Fibroblast of pulmonary artery (primary cell): ENCODE results near the gene ZFP90.

Experiments used
- DNase-seq: peaks from one replicate; pipeline ENCODE4 v3.0.0-alpha.2; 2010; ENCODE audit warnings: low read depth
- H3K4me3 ChIP-seq: replicated peaks from 2 replicates; pipeline ENCODE4 v1.5.1; 2011; ENCODE audit warnings: low read depth, mild to moderate bottlenecking, control low read depth, low read length, moderate library complexity
- TF ChIP-seq, protein P1 (sequence below): IDR thresholded peaks from 2 replicates; pipeline ENCODE4 v1.5.1; 2011; ENCODE audit warnings: mild to moderate bottlenecking, control low read depth, low read length, inconsistent platforms; ENCODE audit errors: missing control alignments

ZFP90 gene

DNA sequence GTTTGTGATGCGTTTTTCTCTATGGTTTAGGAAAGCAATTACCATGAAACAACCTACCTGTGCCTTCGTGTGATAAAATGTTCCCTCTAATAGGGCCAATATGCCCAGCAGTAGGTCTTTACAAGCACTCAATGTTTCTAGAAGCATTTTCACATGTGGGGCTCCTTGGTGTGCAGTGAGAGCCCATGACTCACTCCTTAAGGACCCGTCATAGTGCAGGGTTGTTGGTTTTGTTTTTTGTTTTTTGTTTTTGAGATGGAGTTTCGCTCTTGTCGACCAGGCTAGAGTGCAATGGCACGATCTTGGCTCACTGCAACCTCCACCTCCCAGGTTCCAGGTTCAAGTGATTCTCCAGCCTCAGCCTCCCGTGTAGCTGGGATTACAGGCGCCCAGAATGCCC is 31.1 kb upstream of the ZFP90 start:
- no peak for DNase-seq
- H3K4me3 ChIP-seq: no peak overlapping the region
- TF ChIP-seq, protein P1, sequence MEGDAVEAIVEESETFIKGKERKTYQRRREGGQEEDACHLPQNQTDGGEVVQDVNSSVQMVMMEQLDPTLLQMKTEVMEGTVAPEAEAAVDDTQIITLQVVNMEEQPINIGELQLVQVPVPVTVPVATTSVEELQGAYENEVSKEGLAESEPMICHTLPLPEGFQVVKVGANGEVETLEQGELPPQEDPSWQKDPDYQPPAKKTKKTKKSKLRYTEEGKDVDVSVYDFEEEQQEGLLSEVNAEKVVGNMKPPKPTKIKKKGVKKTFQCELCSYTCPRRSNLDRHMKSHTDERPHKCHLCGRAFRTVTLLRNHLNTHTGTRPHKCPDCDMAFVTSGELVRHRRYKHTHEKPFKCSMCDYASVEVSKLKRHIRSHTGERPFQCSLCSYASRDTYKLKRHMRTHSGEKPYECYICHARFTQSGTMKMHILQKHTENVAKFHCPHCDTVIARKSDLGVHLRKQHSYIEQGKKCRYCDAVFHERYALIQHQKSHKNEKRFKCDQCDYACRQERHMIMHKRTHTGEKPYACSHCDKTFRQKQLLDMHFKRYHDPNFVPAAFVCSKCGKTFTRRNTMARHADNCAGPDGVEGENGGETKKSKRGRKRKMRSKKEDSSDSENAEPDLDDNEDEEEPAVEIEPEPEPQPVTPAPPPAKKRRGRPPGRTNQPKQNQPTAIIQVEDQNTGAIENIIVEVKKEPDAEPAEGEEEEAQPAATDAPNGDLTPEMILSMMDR: no peak

DNA sequence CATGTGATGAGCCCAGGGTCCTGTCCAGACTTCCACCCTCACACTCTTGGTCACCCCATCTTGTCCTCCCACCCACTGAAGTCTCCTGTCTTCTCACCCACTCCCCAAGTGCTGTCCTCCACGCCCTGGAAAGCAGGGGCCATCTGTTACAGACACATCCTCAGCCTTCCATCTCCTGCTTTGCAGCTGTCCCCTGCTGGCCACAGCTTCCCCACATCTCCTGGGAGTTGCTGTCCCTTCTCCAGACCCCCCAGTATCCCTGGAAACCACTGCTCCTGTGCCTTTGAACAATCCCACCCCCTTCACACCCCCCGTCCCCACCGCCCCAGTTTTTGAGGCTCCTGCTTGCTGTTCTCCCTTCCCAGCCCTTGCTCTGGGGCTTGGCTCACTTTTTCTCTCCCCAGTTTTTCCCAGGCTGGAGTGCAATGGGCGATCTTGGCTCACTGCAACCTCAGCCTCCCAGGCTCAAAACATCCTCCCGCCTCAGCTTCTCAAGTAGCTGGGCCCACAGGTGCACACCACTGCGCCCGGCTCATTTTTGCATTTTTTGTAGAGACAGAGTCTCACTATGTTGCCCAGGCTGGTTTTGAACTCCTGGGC is 30.4 kb upstream of the ZFP90 start:
- no peak for DNase-seq
- H3K4me3 ChIP-seq: no peak overlapping the region
- TF ChIP-seq, protein P1: no peak

DNA sequence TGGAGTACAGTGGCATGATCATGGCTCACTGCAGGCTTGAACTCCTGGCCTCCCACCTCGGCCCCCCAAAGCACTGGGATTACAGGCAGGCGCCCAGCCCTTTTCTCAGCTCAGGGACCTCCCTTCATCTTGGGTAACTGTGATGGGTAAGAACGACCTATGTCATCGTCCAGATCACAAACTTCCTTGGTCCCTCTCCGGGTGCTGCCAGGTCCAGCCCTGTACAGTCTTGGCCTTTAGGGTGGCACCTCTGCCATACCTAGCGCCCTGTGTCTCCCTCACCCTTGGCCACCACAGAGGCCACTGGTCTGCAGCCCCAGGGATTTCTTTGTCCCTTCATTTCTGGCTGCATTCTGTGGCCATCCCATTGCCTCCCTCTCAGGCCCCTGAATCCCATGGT is 29.7 kb upstream of the ZFP90 start:
- no peak for DNase-seq
- TF ChIP-seq, protein P1: no peak
- no peak overlapping the region for H3K4me3 ChIP-seq

DNA sequence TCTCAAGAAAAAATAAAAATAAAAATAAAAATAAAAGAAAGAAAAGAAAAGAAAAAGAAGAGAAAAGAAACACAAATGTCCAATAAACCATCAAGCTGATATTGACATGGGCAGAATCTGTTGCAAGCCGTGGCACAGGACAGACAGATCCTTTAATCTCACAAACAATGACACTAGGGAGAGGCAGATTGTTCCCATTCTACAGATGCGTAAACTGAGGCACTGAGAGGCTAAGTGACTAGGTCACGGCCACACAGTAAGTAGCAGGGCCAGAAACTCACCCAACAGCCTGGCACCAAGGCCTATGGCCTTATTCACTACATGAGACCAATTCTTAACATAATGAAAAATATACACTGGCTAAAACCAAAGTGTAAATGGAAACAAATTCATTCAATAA is 28.3 kb upstream of the ZFP90 start:
- H3K4me3 ChIP-seq: no peak overlapping the region
- TF ChIP-seq, protein P1: no peak
- DNase-seq: no peak

DNA sequence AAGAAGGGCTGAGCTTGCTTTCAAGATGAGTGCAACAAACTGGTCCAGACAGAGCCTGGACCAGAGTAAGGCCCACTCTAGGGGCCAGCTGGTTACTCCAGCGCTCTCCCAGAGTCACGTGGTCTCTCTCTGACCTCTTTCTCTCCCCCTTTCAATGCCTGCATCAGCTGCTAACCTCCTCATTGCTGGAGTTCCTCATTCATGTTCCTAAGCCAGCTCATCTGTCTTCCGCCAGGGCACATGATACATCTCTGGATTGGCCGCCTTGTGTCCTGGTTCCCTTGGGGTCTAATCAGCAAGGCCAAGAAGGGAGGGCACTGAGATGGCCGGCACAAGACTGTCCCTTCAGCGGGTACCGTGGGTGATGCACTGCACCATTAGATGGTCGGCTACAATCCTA is 26.9 kb upstream of the ZFP90 start:
- no peak overlapping the region for H3K4me3 ChIP-seq
- TF ChIP-seq, protein P1: no peak
- DNase-seq: no peak

DNA sequence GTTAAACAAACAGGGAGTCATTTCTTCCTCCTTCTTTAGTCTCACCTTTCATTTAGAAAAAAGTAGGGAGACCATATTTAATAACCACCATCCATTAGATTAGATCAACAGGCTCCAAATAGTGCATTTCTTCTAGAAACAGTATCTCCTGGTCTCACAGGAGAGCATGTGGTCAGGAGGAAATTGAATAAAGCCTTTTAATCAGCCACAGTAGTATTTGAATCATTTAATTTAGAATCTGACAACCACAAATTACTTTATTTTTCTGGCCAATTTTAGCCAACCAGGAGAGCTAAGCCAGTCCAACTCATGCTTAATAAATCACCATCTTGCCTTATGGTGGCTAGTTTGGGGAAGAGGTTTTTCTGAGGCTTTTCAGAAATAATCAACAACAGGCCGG is 26.3 kb upstream of the ZFP90 start:
- TF ChIP-seq, protein P1: no peak
- no peak overlapping the region for H3K4me3 ChIP-seq
- no peak for DNase-seq

DNA sequence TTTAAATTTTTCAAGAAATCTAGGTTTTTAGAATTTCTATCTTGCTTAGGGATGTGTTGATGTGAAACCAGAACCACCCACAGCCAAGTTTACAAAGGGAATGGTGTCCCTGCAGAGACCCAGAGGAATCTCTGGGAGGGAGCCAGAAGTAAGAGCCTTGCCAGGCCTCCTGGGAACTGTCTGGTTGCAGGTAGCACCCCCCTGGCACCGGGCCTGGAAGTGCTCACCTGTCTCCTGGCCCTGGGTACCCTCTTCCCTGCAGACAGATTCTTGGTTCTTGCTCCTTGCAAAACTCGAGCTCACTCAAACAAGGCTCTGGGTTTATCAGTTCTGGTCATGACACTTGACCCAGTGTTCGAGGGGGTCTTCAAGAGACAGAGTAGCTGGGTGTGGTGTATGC is 24.6 kb upstream of the ZFP90 start:
- no peak for DNase-seq
- TF ChIP-seq, protein P1: no peak

More for the DNA sequence above, 24.6 kb upstream of the ZFP90 start:
- H3K4me3 ChIP-seq: no peak overlapping the region
